Heart left ventricle (tissue), 13 donors: ENCODE results near the gene METTL24.
"Not testable (repeated sequence)": the region's sequence is repeated elsewhere in the genome, so short reads cannot be mapped to it uniquely, and the experiment has no call there.

Experiments used
- CTCF ChIP-seq, 12 donors: fragments of 200-600 bp; sonication (generic) in 4 of 12; IDR thresholded peaks; one replicate each; pipeline versions ENCODE4 v1.5.0 to v1.8.0; 2018 to 2022; ENCODE audit warnings: antibody characterized with exemption in 12 of 12, mild to moderate bottlenecking in 5 of 12
- POLR2A ChIP-seq, 2 donors: fragments of 450-650 bp; IDR thresholded peaks; one replicate each; pipeline ENCODE4 v1.6.1; 2017; ENCODE audit warnings: antibody characterized with exemption in 2 of 2, mild to moderate bottlenecking in 2 of 2, moderate library complexity in 2 of 2
- donor health status: ischemic (EF 13 %, LVEDD 7.1; RV severe dilation, severe dysfunction).
- donor health status: DM: no; HTN: yes; CAD: no.
- donor health status: DM: no; HTN: no; CAD: no.
- donor health status: ischemic (EF 25% LVEDD 6.9; RV normal size, moderate dysfunction).
- donor health status: ischemic (EF 25% LVEDD 5.7; RV mildly dilated, moderate dysfunction).
- donor health status: ischemic (EF 35%, LVEDD 5.7; RV mildly dilated, moderate dysfunction).
- donor health status: nonischemic (EF 11% LVEDD 7.7; RV severe dilation, severe dysfunction).
- donor health status: DM: yes; HTN: yes; CAD: no.
- donor health status: PGD.
- donor health status: ischemic (EF 29% LVEDD 5.4; RV normal size, mild dysfunction).
- donor health status: nonischemic (EF 23%, LVEDD 6.1; RV moderate dilation, normal function).

- not testable (repeated sequence) for TF ChIP-seq CTCF, POLR2A (IDR thresholded peaks at IDR 0.05)
Measured at GRCh38 chr6:110244621-110245020, 113.5 kb downstream of the METTL24 start.
